GM21723 (cell line): Measurements from ENCODE around the gene NDUFA6.
"Not testable (repeated sequence)": the region's sequence is repeated elsewhere in the genome, so short reads cannot be mapped to it uniquely, and the experiment has no call there.

Experiments used
- ATAC-seq: cut with Tn5 transposase; IDR thresholded peaks from one replicate; pipeline ENCODE4 v1.9.1; 2021; ENCODE audit warnings: mild to moderate bottlenecking, moderate library complexity; ENCODE audit not compliant: unreplicated experiment

NDUFA6 gene

GRCh38 chr22:42072606-42073330 is 17.8 kb downstream of the NDUFA6 start:
- no peak for ATAC-seq

GRCh38 chr22:42071508-42071907 is 19.1 kb downstream of the NDUFA6 start:
- not testable (repeated sequence) for ATAC-seq

- ATAC-seq: peak; percentile 85
Observed at GRCh38 chr22:42070517-42071422, 19.8 kb downstream of the NDUFA6 start, which contains the start of gene NAGA. NAGA (minus strand) TSS chr22:42070812; CDS start chr22:42070297, 515 bp downstream.

- ATAC-seq: peak; percentile 12
Observed at GRCh38 chr22:42069801-42070516, 20.6 kb downstream of the NDUFA6 start.

- no peak for ATAC-seq
Observed at GRCh38 chr22:42068291-42068690, 22.3 kb downstream of the NDUFA6 start.

- ATAC-seq: no peak
Observed at GRCh38 chr22:42067671-42068251, 22.8 kb downstream of the NDUFA6 start.

- no peak for ATAC-seq
Observed at GRCh38 chr22:42066937-42067336, 23.6 kb downstream of the NDUFA6 start.

- no peak for ATAC-seq
Observed at GRCh38 chr22:42066126-42066761, 24.3 kb downstream of the NDUFA6 start.

- no peak for ATAC-seq
Observed at GRCh38 chr22:42065438-42066125, 25.0 kb downstream of the NDUFA6 start.

- ATAC-seq: no peak
Observed at GRCh38 chr22:42064629-42065028, 25.9 kb downstream of the NDUFA6 start.

GRCh38 chr22:42062506-42063170 is 27.9 kb downstream of the NDUFA6 start:
- no peak for ATAC-seq

- no peak for ATAC-seq
Observed at GRCh38 chr22:42061041-42061440, 29.5 kb downstream of the NDUFA6 start.

- no peak for ATAC-seq
Observed at GRCh38 chr22:42060489-42060888, 30.1 kb downstream of the NDUFA6 start.

- no peak for ATAC-seq
Observed at GRCh38 chr22:42056757-42057511, 33.6 kb downstream of the NDUFA6 start.

GRCh38 chr22:42052765-42053164 is 37.8 kb downstream of the NDUFA6 start:
- ATAC-seq: no peak

- ATAC-seq: no peak
Observed at GRCh38 chr22:42050641-42051180, 39.9 kb downstream of the NDUFA6 start.

GRCh38 chr22:42041784-42042183 is 48.8 kb downstream of the NDUFA6 start:
- ATAC-seq: no peak

GRCh38 chr22:42039271-42039670 is 51.3 kb downstream of the NDUFA6 start:
- ATAC-seq: no peak
